ENCODE results near the gene ZFYVE26.
A peak's percentile ranks its signal among the peaks of the same experiment; 100 is the strongest.
"Not testable (repeated sequence)": the region's sequence is repeated elsewhere in the genome, so short reads cannot be mapped to it uniquely, and the experiment has no call there.

The ZFYVE26 gene

GRCh38 chr14:67705211-67705610 lies 111.2 kb downstream of the ZFYVE26 start:
- DNase-seq, result no peak

GRCh38 chr14:67704484-67705089 lies 111.8 kb downstream of the ZFYVE26 start:
- peak in 10 of 14 donors; percentile 6 to 65 (median 24) for DNase-seq

- no peak for DNase-seq
Observed at GRCh38 chr14:67703997-67704396, 112.4 kb downstream of the ZFYVE26 start.

- not testable (repeated sequence) for DNase-seq
Observed at GRCh38 chr14:67701492-67701891, 114.9 kb downstream of the ZFYVE26 start, which contains the start of gene RDH12. Gene RDH12, plus strand, starts transcription at chr14:67701886. Its CDS starts 20,757 bp downstream, at chr14:67722643.

- DNase-seq, result no peak
Observed at GRCh38 chr14:67698179-67698578, 118.2 kb downstream of the ZFYVE26 start.

- DNase-seq, result no peak
Observed at GRCh38 chr14:67697006-67697405, 119.4 kb downstream of the ZFYVE26 start.

All from C1 segment of cervical spinal cord (tissue), 14 donors.